Measurements from ENCODE around the gene XXYLT1. TPM values are rescaled to one million over a fixed set of nuclear protein-coding genes. Genes with fewer than 3 reads are reported as not detected.

The XXYLT1 gene
- total RNA-seq, 3 donors from 2014 or later, result 10.0 to 10.7 (median 10.2) TPM

DNA sequence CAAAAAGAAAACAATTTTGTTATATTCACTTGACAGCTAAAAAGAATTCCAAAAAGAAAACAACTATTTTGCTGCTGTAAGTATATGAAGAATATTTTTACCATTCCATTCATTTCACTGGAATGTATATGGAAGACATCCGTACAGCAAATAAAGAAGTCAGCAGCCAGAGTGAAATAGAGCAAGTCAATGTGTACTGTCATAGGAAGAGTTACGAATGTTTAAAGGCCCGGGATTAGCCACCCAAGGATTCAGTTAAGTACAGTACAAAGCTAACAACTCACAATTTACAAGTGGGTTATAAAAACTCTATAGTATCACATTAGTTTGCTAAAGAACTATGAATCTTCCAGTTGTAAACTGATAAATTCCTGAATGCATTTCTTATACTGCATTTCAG is 14.4 kb upstream of the XXYLT1 start:
- ATAC-seq (peak; percentile 65), DNase-seq (no peak)
- Histone ChIP-seq H3K4me1 (ENCODE audit: low read depth) (peaks cover 16% of the 10 kb centered on the region), H3K4me3 (no peak overlapping the region), H3K36me3 (ENCODE audit: low read depth) (no peaks in the 10 kb centered on the region), H3K9me3 (no peaks in the 10 kb centered on the region)
- TF ChIP-seq, protein P1, sequence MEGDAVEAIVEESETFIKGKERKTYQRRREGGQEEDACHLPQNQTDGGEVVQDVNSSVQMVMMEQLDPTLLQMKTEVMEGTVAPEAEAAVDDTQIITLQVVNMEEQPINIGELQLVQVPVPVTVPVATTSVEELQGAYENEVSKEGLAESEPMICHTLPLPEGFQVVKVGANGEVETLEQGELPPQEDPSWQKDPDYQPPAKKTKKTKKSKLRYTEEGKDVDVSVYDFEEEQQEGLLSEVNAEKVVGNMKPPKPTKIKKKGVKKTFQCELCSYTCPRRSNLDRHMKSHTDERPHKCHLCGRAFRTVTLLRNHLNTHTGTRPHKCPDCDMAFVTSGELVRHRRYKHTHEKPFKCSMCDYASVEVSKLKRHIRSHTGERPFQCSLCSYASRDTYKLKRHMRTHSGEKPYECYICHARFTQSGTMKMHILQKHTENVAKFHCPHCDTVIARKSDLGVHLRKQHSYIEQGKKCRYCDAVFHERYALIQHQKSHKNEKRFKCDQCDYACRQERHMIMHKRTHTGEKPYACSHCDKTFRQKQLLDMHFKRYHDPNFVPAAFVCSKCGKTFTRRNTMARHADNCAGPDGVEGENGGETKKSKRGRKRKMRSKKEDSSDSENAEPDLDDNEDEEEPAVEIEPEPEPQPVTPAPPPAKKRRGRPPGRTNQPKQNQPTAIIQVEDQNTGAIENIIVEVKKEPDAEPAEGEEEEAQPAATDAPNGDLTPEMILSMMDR (IDR thresholded peaks at IDR 0.05), result no peak
- intact Hi-C loops (cut with DNase I, micrococcal nuclease), result loop anchor here in 1 of 2 donors (10.0 kb wide), 1 partner anchor 149 kb away; no protein-coding TSS in a partner anchor

DNA sequence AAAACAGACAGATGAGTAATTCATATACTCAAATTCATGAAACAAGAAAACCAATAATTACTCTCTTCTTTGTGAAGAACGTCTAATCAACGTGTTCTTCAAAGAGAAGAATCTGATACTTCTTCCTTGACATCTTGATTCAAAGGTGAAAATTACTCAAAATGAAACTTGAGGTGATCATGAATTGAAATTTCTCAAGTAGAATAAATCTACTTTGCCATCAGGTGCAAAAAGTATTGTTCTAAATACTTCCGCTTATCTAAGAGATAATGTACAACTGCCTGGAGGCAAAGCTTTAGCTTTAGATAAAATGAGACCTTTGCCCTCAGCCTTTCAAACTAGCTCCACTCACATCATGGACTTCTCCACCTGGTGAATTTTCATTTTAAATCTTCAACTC is 13.9 kb upstream of the XXYLT1 start:
- peak; percentile 85 for ATAC-seq
- DNase-seq, result no peak
- Histone ChIP-seq H3K4me3 (no peak overlapping the region), H3K9me3 (no peaks in the 10 kb centered on the region), H3K36me3 (ENCODE audit: low read depth) (no peaks in the 10 kb centered on the region), H3K4me1 (ENCODE audit: low read depth) (peaks cover 16% of the 10 kb centered on the region)
- TF ChIP-seq, protein P1 (IDR thresholded peaks at IDR 0.05), result no peak
- intact Hi-C loops (cut with DNase I, micrococcal nuclease), result loop anchor here in 1 of 2 donors (10.0 kb wide), 1 partner anchor 150 kb away; no protein-coding TSS in a partner anchor

DNA sequence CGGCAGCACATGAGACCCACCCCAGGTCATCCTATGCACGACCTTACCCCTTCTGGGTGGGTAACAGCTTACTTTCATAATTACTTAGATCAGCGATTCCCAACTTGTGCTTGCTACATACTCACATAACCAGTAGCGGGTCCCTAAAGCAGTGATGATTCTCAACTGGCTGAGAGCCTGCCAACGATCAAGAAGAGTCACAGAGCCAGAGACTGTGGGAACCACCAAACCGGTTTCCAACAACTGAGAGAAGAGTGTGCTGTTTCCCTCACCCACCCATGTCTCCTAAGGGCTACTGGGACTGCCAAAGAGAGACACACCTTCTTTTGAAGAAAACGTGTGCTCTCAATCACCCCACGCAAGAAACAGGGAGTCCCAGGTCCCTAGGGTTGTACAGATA is 12.0 kb upstream of the XXYLT1 start:
- intact Hi-C loops (cut with DNase I, micrococcal nuclease), result loop anchor here in 1 of 2 donors (10.0 kb wide), 1 partner anchor 152 kb away; no protein-coding TSS in a partner anchor
- H3K9me3 ChIP-seq, result no peaks in the 10 kb centered on the region
- no peak overlapping the region for H3K4me3 ChIP-seq
- peaks cover 16% of the 10 kb centered on the region for H3K4me1 ChIP-seq (ENCODE audit: low read depth)
- no peaks in the 10 kb centered on the region for H3K36me3 ChIP-seq (ENCODE audit: low read depth)
- ATAC-seq (peak; percentile 72), DNase-seq (peak in 1 of 3 donors; percentile 41)
- TF ChIP-seq, protein P1 (IDR thresholded peaks at IDR 0.05), result no peak

DNA sequence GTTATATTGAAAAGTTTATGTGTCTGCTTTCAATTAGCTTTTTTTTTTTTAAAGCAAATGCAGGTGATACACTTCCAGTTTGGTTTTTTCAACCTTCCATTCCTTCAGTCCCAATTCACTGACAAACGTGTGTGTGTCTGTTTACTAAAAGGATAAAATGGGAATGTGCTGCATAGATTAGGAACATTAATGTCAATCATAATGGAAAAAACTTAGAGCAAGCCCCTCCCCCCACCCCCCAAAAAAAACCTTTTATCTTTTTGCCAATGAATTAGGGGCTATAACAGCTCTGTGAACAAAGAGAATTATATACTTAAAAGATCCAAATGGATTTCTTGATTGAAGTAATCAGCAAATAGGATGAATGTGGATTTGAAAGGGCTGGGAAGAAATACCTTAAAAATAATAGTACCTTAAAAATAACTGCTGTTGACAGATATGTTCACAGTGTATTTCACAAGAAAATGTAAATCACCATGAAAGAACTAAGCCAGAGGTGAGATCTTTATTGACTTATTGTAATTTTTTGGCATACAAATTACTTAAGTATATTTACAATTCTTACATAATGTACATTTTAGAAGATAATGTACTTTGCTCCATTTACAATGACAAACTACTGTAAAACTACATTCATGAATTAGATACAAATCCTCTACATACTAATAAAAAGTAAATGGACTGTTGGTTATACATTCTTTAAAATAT is 3.5 kb upstream of the XXYLT1 start:
- intact Hi-C loops (cut with DNase I, micrococcal nuclease), result loop anchor here (5.0 to 10.0 kb wide), 2 partner anchors 248 to 250 kb away; no protein-coding TSS in a partner anchor

DNA sequence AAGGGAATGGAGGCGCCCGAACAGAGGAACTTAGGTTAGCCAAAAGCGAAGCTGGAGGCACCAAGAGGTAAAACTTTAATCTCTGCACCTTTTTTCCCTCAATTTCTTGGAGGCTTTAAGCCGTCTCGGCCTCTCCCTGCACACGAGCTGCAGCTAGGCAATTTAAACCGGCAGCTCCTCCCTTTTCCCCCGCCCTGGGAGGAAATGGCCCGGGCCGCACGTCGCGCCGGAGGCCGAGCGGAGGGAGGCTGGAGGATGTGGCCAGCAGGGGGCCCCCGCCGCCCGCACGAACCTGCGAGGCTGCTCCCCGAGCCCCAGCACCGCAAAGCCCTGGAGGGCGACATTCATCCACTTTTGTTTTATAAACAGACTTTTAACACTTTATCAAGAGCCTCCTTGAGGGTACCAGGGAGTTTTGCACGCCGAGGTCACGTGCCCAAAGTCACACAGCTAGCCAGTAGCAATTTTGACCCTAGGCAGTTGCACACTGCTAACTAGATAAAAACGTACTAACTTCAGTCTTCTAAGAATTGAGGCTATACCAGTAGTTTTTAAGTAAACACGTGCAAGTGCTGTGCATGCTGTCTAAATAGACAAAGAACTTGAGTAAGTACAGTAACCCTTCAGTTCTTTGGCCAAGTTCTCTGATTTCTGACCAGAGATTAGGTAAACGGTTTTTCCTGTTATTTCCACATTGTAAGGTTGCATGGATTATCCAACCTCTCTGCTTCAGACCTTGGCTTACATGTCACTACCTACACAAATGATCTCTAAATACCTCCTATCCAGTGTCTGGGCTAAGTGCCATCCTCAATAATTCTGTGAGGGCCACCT is 668 bp upstream of the XXYLT1 start:
- intact Hi-C loops (cut with DNase I, micrococcal nuclease), result loop anchor here (5.0 to 10.0 kb wide), 2 partner anchors 251 to 253 kb away; no protein-coding TSS in a partner anchor
- Histone ChIP-seq H3K4me1 (ENCODE audit: low read depth) (peaks cover 27% of the 10 kb centered on the region), H3K9me3 (no peaks in the 10 kb centered on the region), H3K36me3 (ENCODE audit: low read depth) (no peaks in the 10 kb centered on the region), H3K4me3 (peak overlapping the region; percentile 61)
- TF ChIP-seq, protein P1 (IDR thresholded peaks at IDR 0.05), result peak; percentile 87
- DNase-seq (peak; percentile 92 to 96 (median 92)), ATAC-seq (peak; percentile 91)

More for the DNA sequence above, 3.5 kb upstream of the XXYLT1 start:
- DNase-seq (no peak), ATAC-seq (no peak)
- Histone ChIP-seq H3K36me3 (ENCODE audit: low read depth) (no peaks in the 10 kb centered on the region), H3K4me1 (ENCODE audit: low read depth) (peaks cover 25% of the 10 kb centered on the region), H3K4me3 (no peak overlapping the region), H3K9me3 (no peaks in the 10 kb centered on the region)
- TF ChIP-seq, protein P1 (IDR thresholded peaks at IDR 0.05), result no peak
